ENCODE data around the gene CDH12.
"Not testable (repeated sequence)": the region's sequence is repeated elsewhere in the genome, so short reads cannot be mapped to it uniquely, and the experiment has no call there.

DNA sequence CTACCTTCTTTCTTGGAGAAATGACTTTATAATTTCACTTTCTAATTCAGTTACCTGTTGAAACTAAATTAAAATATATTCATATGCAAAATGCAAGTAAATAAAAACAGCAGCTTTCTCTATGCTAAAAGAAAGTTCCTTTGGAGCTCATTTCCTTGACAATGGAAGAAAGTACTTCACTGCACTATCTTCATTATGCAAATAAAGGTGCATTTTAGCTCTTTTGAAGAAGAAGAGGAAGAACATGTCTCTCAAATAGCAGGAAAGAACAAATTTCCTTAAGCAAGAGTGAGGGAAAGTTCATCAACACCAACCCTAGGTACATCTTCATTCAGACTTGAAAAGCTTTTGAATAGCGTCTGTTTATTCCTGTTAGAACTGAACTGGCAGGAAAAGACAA lies 901.6 kb downstream of the CDH12 start:
- TF ChIP-seq CTCF (IDR thresholded peaks at IDR 0.05 in 2 of 3, conservative IDR thresholded peaks at IDR 0.05 in 1 of 3; ENCODE audit: borderline replicate concordance in 1 of 3, insufficient read depth in 1 of 3, low read depth in 2 of 3, low read length in 2 of 3); FOSL1 (IDR thresholded peaks at IDR 0.05; ENCODE audit: low read depth); CEBPB (IDR thresholded peaks at IDR 0.05; ENCODE audit: low read depth); POLR2AphosphoS5 (IDR thresholded peaks at IDR 0.05; ENCODE audit: low read depth, low read length): not testable (repeated sequence)
